Measurements from ENCODE around the gene CYP26B1.

CYP26B1 gene

DNA sequence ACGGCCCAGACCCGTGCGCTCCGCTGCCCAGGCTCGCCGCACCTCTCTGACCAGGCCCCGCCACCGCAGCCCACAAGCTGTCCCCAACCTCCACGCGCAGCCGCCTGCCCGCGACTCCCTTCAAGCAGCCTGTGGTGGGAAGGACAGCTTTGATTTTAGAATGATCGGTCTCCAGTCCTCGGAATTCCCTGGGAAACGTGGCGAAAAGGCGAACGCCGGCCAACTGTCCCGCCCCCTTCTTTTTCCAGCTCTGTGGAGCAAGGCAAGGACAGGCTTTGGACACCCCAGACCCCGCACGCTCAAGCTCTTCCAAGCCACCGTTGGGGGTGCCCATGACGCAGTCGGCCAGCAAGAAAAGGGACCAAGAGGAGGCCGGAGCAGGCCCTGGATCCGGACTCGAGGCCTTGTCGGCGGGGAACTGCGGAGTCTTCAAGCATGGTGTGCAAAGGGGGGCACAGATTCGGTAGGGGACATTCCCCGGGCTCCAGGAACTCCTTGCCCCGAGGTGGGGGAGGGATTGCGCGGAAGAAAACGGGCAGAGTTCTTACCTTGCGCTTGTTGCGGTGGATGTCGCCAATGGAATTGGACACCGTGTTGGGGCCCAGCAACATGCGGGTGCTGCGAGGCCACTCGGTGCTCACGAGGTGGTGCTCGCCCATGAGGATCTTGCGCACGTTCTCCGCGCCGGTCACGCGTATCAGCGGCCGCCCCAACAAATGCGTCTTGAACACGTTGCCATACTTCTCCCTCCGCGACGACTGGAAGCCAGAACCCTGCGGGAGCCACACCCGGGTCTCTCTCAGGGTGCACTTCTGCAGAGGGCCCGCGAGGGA, 4.0 kb downstream of the CYP26B1 start:
- in situ Hi-C loops (cut with HindIII; ENCODE audit: low sequenced_read_pairs) = no loop called here

DNA sequence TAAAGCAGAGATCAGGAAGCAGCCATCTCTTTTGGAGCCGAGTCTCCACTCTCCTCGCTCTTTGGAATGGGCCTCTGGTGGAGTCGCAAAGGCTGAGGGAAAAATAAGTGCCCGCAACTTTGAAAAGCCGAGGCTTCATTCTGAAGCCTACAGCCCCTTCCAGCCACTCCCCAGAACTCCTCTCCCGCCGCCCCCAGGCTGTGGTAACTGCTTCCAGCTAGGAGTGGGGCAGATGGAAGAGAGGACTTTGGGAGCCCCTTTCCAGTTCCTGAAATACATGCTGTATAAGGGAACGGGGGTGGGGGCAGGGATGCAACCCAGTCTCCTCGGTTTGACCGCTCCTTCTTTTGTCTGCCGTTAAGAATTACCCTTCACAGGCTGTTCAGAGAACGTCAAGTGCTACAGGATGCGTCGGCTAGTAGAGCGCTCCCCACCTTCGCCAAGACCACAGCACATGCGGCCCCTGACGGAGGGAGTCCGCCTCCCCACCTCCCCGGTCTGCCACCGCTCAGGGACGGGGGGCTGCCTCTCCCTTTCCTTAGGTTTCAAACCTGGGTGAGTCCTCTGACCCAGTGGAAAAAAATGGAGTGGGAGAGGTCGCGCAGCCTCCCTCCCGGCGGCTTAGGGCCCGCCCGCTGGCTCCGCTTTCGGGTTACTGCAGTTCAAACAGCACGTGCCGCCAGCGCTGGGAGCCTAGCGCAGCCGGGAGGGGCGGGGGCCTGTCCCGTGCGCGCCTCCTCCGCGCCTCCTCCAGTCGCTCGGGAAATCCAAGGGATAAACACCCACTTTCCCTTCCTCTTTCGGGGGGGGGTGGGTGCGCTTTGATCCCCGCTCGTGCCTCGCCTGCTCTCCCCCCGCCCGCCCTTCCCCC, 4.9 kb downstream of the CYP26B1 start:
- in situ Hi-C loops (cut with HindIII; ENCODE audit: low sequenced_read_pairs) = no loop called here

DNA sequence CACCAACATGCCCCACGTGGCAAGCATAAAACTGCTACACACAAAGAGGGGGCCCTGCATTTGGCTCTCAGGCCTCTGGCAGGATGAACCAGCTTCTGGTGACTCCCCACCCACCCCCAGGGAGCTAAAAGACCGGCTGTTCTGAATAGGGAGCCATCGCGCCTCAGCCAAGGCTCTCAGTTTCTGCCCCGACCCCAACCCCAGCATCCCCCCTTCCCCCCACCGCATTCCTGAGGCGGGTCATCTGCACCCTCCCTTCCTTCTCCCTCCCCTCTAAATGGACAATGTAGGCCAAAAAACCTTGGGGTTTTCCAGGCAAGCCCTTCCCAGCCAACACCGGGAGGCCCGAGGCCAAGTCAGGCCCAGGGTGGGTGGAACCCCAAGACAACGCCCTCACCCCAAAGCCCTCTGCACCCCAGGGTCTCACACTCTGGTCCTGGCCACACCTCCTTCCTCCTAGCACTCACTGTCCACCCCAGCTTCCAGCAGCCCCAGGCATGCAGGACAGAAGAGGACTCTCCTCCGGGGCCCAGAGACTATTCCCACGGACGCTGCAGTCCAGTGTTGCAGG, 5.7 kb downstream of the CYP26B1 start:
- in situ Hi-C loops (cut with HindIII; ENCODE audit: low sequenced_read_pairs) = no loop called here

DNA sequence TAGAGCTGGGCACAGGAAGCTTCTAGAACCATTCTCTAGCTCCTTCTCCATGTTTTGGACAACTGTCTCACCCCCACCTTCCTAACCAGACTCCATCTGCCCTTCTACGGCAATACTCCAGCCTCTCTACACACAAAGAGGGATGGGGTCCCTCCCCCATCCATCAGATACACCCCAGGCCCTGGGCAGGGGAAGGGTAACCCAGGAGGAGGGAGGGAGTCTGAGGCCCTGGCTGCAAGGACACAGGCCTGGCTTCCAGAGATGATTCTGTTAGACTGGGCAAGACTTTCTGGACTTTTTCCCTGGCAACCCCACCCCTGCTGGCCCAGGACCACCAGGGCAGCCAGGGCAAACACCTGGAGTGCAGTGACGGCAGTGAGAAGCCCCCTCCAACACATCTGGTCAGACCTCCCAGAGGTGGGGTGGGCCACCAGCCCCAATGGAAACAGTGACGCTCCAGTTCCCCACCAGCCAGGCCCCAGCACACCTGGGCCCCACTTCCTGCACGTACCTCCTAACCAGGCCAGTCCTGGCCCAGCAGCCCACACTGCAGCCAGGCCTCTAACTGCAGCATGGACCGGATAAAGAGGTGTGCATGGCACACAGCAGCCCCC, 6.5 kb downstream of the CYP26B1 start:
- in situ Hi-C loops (cut with HindIII; ENCODE audit: low sequenced_read_pairs) = no loop called here

DNA sequence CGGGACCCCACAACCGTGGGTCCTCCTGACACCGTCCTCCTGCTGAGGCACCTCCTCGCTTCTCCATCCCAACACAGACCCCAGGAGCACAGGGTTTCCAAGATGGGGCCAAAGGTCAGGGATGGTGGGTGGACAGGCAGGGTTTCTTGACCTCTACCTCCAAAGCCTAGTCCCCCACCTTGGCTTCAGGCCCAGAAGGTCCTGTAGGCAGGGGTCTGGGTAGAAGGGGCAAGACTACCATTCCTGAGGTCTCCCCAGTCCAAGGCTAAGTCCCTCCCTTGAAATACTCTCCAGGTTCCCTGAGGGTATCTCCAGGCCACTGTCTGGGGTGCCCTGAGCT, 7.1 kb downstream of the CYP26B1 start:
- in situ Hi-C loops (cut with HindIII; ENCODE audit: low sequenced_read_pairs) = no loop called here

DNA sequence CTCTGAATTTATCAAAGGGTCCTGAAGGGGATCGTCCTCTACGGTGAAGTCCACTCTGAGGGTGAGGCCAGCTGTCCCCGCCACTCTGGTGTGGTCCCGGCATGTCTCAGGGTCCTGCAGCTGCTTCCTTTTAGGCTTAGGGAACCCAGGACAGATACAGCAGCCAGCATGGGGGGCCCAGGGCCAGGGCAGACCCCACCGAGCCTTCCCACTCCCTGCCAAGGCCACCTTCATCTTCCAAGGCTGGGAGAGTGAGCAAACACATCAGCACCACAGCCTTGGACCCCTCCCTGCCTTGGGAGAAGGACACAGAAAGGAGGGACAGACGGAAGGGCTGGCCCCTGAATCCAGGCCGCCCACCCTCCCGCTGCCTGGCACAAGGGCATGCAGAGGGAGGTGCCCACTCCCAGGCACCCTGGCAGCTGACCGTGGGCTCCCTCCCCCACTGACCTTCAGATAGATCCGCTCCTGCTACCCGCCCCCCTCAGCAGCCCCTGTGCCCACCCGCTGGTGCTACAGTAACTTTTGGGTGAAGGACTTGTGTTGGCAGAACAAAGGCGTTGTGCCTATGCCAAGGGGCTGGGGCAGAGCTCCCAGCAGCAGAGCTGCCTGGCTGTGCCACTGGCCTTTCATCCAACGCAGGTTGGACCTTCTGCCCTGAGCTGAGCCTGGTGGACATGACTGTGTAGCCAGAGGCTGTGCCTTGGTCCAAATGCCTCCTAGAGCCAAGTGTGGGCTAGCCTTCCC, 7.6 kb downstream of the CYP26B1 start:
- in situ Hi-C loops (cut with HindIII; ENCODE audit: low sequenced_read_pairs) = no loop called here

DNA sequence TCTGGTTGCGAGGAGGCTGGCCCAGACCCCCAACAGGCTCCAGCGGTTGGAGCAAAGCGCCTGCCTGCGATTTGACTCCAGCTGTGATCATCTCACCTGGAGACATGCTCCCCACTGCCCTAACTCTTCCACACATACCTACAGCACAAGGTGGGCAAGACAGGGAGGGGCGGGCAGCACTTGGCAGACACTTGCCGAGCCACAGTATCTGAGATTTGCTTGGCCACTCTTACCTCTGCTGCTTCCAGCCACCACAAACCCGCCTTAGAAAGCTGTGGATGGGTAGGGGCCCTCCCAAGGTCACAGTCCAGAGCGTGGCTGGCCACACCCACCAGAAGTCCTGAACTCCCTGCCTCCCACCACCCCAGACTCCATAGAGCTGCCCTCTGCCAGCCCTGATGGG, 8.2 kb downstream of the CYP26B1 start:
- in situ Hi-C loops (cut with HindIII; ENCODE audit: low sequenced_read_pairs) = no loop called here

DNA sequence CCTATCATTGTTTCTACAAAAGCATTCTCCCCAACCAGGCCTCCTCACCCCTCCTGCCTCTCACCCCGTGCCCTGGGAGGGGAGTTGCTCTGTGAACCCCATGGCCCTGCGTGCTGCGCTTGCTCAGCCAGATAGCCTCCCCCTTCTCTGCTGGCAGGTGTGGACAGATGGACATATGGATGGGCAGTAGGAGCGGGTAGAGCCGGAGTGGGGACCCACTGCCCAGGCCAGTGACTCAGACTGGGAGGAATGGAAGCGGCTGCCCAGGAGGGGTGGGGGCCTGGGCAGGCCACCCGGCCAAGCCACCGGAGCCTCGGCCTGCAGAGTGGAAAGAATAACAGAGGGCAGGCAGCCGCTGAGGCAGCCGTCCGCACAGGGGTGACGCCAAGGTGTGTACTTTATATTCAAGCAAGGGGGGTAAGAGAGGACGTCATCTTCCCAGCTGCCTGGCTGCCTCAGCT, 8.7 kb downstream of the CYP26B1 start:
- in situ Hi-C loops (cut with HindIII; ENCODE audit: low sequenced_read_pairs) = no loop called here

DNA sequence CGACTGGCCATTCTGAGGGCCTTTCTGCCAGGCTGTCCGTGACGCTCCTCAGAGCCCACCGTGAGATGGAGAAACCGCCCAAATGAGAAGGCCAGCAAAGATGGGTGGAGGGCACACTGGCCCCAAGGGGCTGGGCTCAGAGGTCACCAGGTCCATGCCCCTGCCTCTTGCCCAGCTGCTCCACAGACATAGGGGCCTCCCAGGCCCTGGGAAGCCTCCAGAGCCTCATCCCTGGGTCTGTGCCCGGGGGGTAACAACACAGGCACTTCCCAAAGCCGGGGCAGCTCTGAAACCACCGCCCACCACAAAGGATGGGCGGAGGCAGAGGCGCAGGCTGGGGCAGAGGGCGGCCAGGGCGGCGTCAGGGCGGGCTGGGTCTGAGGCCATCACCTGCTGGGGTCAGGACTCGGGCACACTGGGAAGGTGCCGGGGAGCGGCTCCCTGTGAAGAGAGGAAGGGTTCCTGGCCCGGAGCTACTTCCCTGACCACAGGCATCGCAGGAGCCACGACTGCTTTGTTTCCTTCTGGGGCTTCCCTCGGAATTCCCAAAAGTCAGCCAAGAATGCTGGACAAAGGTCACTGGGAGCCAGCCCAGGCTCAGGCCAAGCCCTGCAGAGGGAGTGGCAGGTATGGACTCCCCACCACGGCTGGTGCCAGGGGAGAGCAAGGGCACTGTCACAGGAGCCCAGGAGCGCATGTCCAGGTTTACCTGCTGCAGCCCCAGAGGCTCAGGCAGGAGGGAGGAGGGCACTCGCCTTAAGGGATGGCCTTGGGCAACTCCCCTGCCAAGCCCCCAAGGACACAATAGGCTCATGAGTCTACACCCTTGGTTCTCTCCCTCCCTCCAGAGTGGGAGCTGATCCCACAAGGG, 9.4 kb downstream of the CYP26B1 start:
- in situ Hi-C loops (cut with HindIII; ENCODE audit: low sequenced_read_pairs) = no loop called here

DNA sequence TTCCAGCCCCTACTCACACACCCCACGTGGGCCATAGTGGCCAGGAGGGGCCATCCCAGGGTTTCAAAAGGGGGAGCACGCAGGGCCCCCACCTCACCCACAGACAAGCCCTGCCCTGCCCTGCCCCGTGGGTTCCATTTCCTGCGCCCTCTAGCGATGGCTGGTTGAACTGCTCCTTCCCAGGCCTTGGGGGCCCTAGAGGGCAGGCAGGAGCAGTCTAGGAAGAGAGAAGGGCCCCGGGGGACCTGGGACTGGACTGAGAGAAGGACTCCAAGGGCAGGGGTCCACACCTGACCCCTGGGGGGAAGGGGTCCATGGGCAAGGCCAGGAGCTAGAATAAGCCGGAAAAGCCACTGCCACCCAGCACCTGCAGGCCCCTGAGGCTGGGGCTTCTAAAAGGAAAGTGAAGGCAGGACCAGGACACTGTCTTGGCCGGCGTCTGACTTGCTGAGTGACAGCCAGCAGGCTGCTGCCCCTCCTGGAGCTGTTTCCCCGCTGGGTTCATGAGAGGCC, 10.1 kb downstream of the CYP26B1 start:
- in situ Hi-C loops (cut with HindIII; ENCODE audit: low sequenced_read_pairs) = no loop called here

DNA sequence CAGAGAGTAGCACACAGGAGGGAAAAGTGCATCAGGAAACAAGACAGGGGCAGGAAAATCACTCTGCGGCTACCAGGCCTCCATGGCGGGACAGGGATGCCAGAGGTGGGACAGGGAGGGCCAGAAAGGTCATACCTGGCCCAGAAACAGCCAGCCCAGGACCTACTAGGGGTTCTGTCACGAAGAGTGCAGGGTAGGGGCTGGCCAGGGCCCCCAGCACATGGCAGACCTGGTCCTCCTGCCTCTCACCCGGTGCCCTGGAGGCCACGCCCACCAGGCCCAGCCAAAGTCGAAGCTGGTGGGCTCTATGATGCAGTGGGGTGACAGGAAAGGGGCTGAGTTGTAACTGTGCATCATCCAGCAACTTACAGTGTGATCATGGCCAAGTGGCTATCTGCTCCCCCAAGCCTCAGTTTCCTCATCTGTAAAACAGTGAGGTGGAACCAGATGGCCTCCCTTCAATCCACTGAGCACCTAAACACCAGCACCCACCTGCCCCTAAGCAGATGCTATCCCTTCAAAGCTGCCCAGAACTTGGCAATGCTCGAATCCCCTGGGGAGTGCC, 10.6 kb downstream of the CYP26B1 start:
- in situ Hi-C loops (cut with HindIII; ENCODE audit: low sequenced_read_pairs) = no loop called here

DNA sequence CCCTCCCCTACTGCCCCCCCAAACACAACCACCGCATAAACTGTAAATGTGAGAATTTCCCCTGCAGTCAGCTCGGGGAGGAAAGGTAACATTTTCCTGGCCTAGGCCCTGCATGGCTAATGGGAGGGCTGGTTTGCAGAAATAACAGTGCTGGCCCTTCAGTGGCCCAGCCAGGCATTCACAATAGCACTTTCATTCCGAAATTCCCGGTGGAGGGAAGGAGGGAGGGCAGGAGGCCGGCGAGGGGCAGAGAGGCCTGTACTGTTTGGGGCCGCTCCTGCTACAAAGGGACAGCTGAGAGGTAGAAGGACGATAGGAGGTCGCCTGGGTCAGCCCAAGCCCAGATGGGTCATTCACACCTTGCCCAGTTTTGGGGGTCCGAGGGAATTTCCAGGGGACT, 11.3 kb downstream of the CYP26B1 start:
- in situ Hi-C loops (cut with HindIII; ENCODE audit: low sequenced_read_pairs) = no loop called here

DNA sequence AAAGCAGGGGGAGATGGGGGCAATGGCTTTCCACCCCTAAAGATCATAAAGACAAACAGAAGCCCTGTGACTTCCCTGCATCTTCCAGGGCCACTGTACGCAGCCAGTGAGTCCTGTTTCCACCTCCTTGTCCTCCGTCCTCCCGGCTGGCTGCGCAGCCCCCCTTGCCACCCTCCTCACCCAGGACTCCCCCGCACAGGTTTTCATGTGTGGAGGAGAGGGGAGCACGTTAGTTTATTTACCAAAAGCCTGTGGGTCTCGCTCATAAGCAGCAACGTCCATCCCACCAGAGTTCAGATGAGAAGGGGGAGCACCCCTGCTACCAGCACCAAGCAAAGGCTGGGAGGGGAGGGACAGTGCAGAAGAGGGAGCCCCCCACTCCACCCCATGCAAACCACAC, 11.7 kb downstream of the CYP26B1 start:
- in situ Hi-C loops (cut with HindIII; ENCODE audit: low sequenced_read_pairs) = no loop called here

DNA sequence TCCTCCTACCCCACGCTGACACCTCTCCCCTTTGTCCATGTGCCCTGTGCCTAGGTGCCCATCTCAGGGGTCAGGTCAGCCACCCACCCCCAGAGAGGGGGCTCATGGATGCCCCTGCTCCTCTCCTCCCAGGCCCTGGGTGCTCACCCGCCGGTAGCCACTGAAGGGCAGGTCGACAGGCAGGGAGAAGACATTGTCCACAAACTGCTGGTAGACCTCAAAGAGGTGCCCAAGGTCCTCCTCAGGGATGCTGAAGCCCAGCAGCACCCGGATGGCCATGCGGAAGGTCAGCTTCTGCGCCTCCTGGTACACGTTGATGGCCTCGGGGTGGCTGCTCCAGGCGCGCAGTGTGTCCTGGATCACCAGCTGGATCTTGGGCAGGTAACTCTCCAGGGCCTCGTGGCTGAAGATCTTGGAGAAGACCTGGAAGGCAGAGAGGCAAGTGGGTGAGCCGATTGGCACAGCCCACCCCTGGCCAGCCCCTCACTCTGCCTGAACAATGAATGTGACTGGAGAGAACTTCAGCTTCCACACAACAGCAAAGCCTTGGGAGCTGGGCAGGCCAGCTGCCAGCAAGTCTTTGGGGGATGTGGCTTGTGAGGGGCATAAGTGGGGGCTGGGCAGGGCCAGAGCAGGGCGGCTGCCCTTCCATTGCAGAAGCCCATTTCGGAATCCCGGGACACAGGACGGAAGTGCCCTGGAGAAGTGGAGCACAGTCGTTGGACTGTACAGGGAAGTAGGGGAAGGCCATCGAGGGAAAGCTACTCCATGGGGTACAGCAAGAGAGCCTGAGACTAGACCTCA, 12.5 kb downstream of the CYP26B1 start:
- in situ Hi-C loops (cut with HindIII; ENCODE audit: low sequenced_read_pairs) = no loop called here

DNA sequence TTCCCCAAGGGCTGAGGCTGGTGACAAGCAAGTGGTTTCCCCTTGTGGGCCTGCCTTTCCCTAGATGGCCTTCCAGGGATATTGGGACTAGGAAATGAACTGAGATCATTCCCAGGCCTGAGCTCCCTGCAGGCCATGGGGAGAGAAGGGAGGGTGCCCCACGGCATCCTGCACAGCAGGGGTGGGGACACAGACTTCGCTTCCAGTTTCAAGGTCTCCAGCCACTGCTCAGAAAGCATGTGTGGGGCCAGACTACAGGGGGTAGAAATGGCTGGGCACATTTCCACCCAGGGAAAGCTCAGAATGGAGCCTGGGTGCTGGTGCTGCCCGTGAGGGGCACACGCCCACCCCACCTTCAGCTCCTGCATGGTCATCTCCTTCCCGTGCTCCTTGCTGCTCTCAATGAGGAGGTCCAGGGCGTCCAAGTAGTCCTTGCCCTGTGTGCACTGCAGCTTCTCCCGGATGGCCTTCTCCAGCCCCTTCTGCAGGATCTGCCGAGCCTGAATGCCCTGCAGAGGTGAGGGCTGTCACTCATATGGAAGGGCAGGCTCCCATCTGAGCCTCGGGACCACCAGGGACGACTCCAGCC, 13.2 kb downstream of the CYP26B1 start:
- in situ Hi-C loops (cut with HindIII; ENCODE audit: low sequenced_read_pairs) = no loop called here

DNA sequence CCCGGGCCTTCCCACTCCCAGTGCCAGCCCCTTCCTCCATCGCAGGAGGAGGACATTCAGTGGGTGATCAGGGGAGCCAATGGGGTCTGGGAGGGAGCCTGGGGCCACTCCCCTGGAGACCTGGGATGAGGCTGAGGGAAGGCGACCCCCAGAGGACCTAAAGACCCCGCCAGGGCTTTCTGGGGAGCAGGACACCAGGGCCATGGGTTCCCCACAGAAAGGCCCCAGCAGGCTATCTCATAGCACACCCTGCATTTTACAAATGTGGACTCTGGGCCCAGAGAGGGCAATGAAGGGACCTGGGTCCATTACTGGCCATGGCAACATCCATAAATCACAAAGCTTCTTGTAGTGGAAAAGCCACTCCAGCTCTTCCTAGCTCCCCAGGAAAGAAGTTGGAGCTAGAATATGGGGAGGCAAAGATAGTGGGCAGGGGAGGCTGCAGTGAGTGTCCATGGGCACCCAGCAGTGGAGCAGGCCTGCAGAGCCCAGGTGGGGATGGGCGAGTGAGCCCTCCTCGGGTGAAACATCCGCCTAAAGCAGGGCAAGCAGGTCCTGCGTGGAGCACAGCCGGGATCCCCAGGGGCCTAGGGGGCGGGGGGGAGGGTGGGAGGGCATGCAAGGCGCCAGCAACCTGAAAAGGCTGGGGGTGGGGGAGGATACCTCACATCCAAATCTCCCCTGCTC, 13.8 kb downstream of the CYP26B1 start:
- in situ Hi-C loops (cut with HindIII; ENCODE audit: low sequenced_read_pairs) = no loop called here

DNA sequence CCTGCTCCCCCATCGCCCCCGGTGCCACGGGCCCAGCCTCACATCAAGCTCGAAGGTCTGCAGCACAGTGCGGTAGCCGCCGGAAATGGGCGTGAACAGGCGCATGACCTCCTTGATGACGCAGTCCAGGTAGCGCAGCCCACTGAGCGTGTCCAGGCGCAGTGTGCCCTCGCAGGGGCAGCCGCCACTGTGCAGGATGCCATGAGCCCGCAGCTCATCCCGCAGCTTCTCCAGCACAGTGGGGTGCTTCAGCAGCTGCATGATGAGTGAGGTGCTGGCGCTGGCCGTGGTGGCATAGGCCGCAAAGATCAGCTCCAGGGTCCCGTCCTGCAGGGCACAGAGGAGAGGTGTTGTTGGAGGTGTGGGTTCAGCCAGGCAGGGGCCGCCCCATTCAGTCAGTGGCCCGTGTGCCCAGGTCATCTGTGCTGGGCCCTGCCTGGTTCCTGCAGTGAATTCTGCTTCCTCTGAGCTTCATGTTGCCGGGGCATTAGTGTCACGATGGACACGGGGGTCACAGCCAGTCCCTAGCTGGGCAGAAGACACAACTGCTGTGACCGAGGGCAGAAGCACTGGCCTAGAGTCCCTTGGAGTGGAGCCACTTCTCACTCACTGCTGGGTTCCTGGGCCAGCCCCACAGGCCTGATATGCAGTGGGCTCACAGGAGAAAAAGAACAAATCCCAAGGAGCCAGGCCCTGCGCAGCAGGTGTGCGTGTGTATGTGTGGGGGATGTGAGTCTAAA, 14.5 kb downstream of the CYP26B1 start:
- in situ Hi-C loops (cut with HindIII; ENCODE audit: low sequenced_read_pairs) = no loop called here
